Gastrocnemius medialis (tissue), 4 donors: Measurements from ENCODE around the gene PRICKLE1. TPM values are rescaled to one million over a fixed set of nuclear protein-coding genes. Genes with fewer than 3 reads are reported as not detected.

Experiments used
- ATAC-seq, 2 donors: fragments of 150-250 bp; one replicate each; pipeline ENCODE4 v1.9.1; 2016
- DNase-seq, 2 donors: peaks; one replicate each; pipeline ENCODE4 v3.0.0-alpha.2; 2019
- H3K27ac ChIP-seq, 4 donors: fragments of 200-600 bp; sonication (generic); 1 replicate in 1 of 4; 2 replicates in 3 of 4; pipeline ENCODE4 v1.5.1; 2016 to 2018; ENCODE audit warnings: mild to moderate bottlenecking in 2 of 4, moderate library complexity in 1 of 4
- H3K27me3 ChIP-seq, 3 donors: fragments of 200-600 bp; sonication (generic) in 2 of 3; 1 replicate in 1 of 3; 2 replicates in 2 of 3; pipeline versions ENCODE4 v1.5.1 to v1.6.0; 2016 to 2019; ENCODE audit warnings: mild to moderate bottlenecking in 1 of 3, moderate library complexity in 1 of 3
- H3K36me3 ChIP-seq, 2 donors: fragments of 200-600 bp; sonication (generic) in 1 of 2; one replicate each; pipeline ENCODE4 v1.5.1; 2017 to 2018
- H3K4me1 ChIP-seq, 2 donors: fragments of 200-600 bp; sonication (generic) in 1 of 2; one replicate each; pipeline ENCODE4 v1.5.1; 2016 to 2017; ENCODE audit warnings: mild to moderate bottlenecking in 2 of 2
- H3K4me3 ChIP-seq, 4 donors: fragments of 200-600 bp; sonication (generic) in 3 of 4; 1 replicate in 1 of 4; 2 replicates in 3 of 4; pipeline ENCODE4 v1.5.1; 2016 to 2019; ENCODE audit warnings: mild to moderate bottlenecking in 2 of 4
- H3K9me3 ChIP-seq, 3 donors: fragments of 200-600 bp; sonication (generic) in 2 of 3; 1 replicate in 1 of 3; 2 replicates in 2 of 3; pipeline ENCODE4 v1.5.1; 2016 to 2019
- CTCF ChIP-seq, 5 experiments: fragments of 450-650 bp in 3 of 5; fragments of 200-600 bp in 2 of 5; sonication (generic) in 2 of 5; IDR thresholded peaks in 4 of 5; conservative IDR thresholded peaks in 1 of 5; 1 replicate in 4 of 5; 2 replicates in 1 of 5; pipeline ENCODE4 v1.5.1; 2016 to 2019; ENCODE audit warnings: antibody characterized with exemption in 5 of 5, mild to moderate bottlenecking in 3 of 5, moderate library complexity in 3 of 5
- POLR2A ChIP-seq, 2 donors: fragments of 450-650 bp; IDR thresholded peaks; one replicate each; pipeline ENCODE4 v1.6.1; 2017; ENCODE audit warnings: antibody characterized with exemption in 2 of 2, mild to moderate bottlenecking in 2 of 2, moderate library complexity in 2 of 2
- in situ Hi-C, 4 donors: fragments of 200-750 bp; cut with MboI; loops; one replicate each; pipeline versions ENCODE4 v1.15.0 to v1.8.0; 2017; ENCODE audit warnings: low sequenced_read_pairs in 4 of 4
- intact Hi-C: fragments of 100-400 bp; cut with DNase I; formaldehyde crosslinking; loops from one replicate; pipeline ENCODE4 v1.15.1; 2023; ENCODE audit warnings: low total_unique reads
- total RNA-seq, 4 donors: library from RNA; depleted of rRNA; stranded (reverse); fragments of >200 nt; gene quantifications; one replicate each; pipeline versions ENCODE4 v1.1.0 to v1.2.3, GENCODE V29; 2016

The PRICKLE1 gene
- total RNA-seq, 4 donors from 2014 or later: 0.87 to 9.2 (median 3.6) TPM

GRCh38 chr12:42448841-42449240 lies 140.7 kb downstream of the PRICKLE1 start:
- intact Hi-C loops: no loop called here
- Histone ChIP-seq H3K9me3 (no peaks in the 10 kb centered on the region), H3K4me1 (peaks cover 4 to 5% of the 10 kb centered on the region in 2 donors), H3K27ac (no peak overlapping the region), H3K36me3 (peaks cover 0 to 16% of the 10 kb centered on the region in 2 donors), H3K27me3 (no peaks in the 10 kb centered on the region), H3K4me3 (no peak overlapping the region)
- ATAC-seq (no peak), DNase-seq (no peak)
- TF ChIP-seq CTCF (IDR thresholded peaks at IDR 0.05 in 4 of 5, conservative IDR thresholded peaks at IDR 0.05 in 1 of 5): no peak
- no peak for TF ChIP-seq POLR2A (IDR thresholded peaks at IDR 0.05)
- in situ Hi-C loops: no loop called here

GRCh38 chr12:42447371-42447786 lies 142.2 kb downstream of the PRICKLE1 start:
- intact Hi-C loops: no loop called here
- Histone ChIP-seq H3K4me1 (peaks cover 4 to 5% of the 10 kb centered on the region in 2 donors), H3K27me3 (no peaks in the 10 kb centered on the region), H3K36me3 (peaks cover 0 to 26% of the 10 kb centered on the region in 2 donors), H3K27ac (no peak overlapping the region), H3K4me3 (no peak overlapping the region), H3K9me3 (no peaks in the 10 kb centered on the region)
- ATAC-seq (no peak), DNase-seq (no peak)
- TF ChIP-seq POLR2A (IDR thresholded peaks at IDR 0.05): no peak
- TF ChIP-seq CTCF (IDR thresholded peaks at IDR 0.05 in 4 of 5, conservative IDR thresholded peaks at IDR 0.05 in 1 of 5): no peak
- in situ Hi-C loops: no loop called here

GRCh38 chr12:42446761-42447160 lies 142.8 kb downstream of the PRICKLE1 start:
- Histone ChIP-seq H3K27ac (no peak overlapping the region), H3K36me3 (peaks cover 0 to 32% of the 10 kb centered on the region in 2 donors), H3K4me1 (peaks cover 4 to 5% of the 10 kb centered on the region in 2 donors), H3K9me3 (no peaks in the 10 kb centered on the region), H3K27me3 (no peaks in the 10 kb centered on the region), H3K4me3 (no peak overlapping the region)
- in situ Hi-C loops: no loop called here
- DNase-seq (no peak), ATAC-seq (no peak)
- TF ChIP-seq CTCF (IDR thresholded peaks at IDR 0.05 in 4 of 5, conservative IDR thresholded peaks at IDR 0.05 in 1 of 5): no peak
- no peak for TF ChIP-seq POLR2A (IDR thresholded peaks at IDR 0.05)
- intact Hi-C loops: no loop called here

GRCh38 chr12:42445891-42446290 lies 143.7 kb downstream of the PRICKLE1 start:
- Histone ChIP-seq H3K36me3 (peaks cover 0 to 38% of the 10 kb centered on the region in 2 donors), H3K27ac (no peak overlapping the region), H3K9me3 (no peaks in the 10 kb centered on the region), H3K4me3 (no peak overlapping the region), H3K4me1 (peaks cover 2 to 5% of the 10 kb centered on the region in 2 donors), H3K27me3 (no peaks in the 10 kb centered on the region)
- in situ Hi-C loops: no loop called here
- ATAC-seq (no peak), DNase-seq (no peak)
- TF ChIP-seq POLR2A (IDR thresholded peaks at IDR 0.05) (no peak), CTCF (IDR thresholded peaks at IDR 0.05 in 4 of 5, conservative IDR thresholded peaks at IDR 0.05 in 1 of 5) (no peak)
- intact Hi-C loops: no loop called here
